HG02870 (cell line): ENCODE data around the gene OSBP2.

Experiments used
- ATAC-seq: cut with Tn5 transposase; IDR thresholded peaks from one replicate; pipeline ENCODE4 v1.9.1; 2021; ENCODE audit warnings: mild to moderate bottlenecking, moderate library complexity; ENCODE audit not compliant: unreplicated experiment

Gene OSBP2

GRCh38 chr22:30923168-30923900, 228.7 kb downstream of the OSBP2 start:
- no peak for ATAC-seq

GRCh38 chr22:30925667-30926066, 231.0 kb downstream of the OSBP2 start:
- ATAC-seq: no peak

GRCh38 chr22:30926706-30927105, 232.0 kb downstream of the OSBP2 start:
- ATAC-seq: no peak

GRCh38 chr22:30927806-30928205, 233.1 kb downstream of the OSBP2 start:
- no peak for ATAC-seq

- ATAC-seq: no peak
These were observed 233.7 kb downstream of the OSBP2 start for GRCh38 chr22:30928401-30928800.

GRCh38 chr22:30930228-30930627, 235.6 kb downstream of the OSBP2 start:
- ATAC-seq: no peak

GRCh38 chr22:30931541-30932300, 237.0 kb downstream of the OSBP2 start:
- no peak for ATAC-seq

- no peak for ATAC-seq
These were observed 238.0 kb downstream of the OSBP2 start for GRCh38 chr22:30932661-30933060.

- no peak for ATAC-seq
These were observed 238.8 kb downstream of the OSBP2 start for GRCh38 chr22:30933457-30933856.

- no peak for ATAC-seq
These were observed 239.4 kb downstream of the OSBP2 start for GRCh38 chr22:30934053-30934452.

GRCh38 chr22:30940685-30941362, 246.2 kb downstream of the OSBP2 start:
- no peak for ATAC-seq

GRCh38 chr22:30941363-30941740, 246.7 kb downstream of the OSBP2 start:
- ATAC-seq: no peak

GRCh38 chr22:30943368-30943767, 248.7 kb downstream of the OSBP2 start:
- ATAC-seq: no peak

- no peak for ATAC-seq
These were observed 250.3 kb downstream of the OSBP2 start for GRCh38 chr22:30944986-30945385.

- ATAC-seq: no peak
These were observed 251.0 kb downstream of the OSBP2 start for GRCh38 chr22:30945653-30946052.

- ATAC-seq: no peak
These were observed 251.7 kb downstream of the OSBP2 start for GRCh38 chr22:30946354-30946753.

- no peak for ATAC-seq
These were observed 252.6 kb downstream of the OSBP2 start for GRCh38 chr22:30947173-30947815.

GRCh38 chr22:30947816-30948454, 253.3 kb downstream of the OSBP2 start:
- ATAC-seq: no peak

- ATAC-seq: no peak
These were observed 254.3 kb downstream of the OSBP2 start for GRCh38 chr22:30948930-30949342.

- no peak for ATAC-seq
These were observed 255.4 kb downstream of the OSBP2 start for GRCh38 chr22:30949934-30950660.
